Measurements from ENCODE around the gene ZSWIM5.
"Not testable (repeated sequence)": the region's sequence is repeated elsewhere in the genome, so short reads cannot be mapped to it uniquely, and the experiment has no call there.

The ZSWIM5 gene

GRCh38 chr1:44999232-44999631, 207.2 kb downstream of the ZSWIM5 start:
- DNase-seq = no peak

GRCh38 chr1:44995467-44996238, 210.8 kb downstream of the ZSWIM5 start:
- DNase-seq = no peak

DNA sequence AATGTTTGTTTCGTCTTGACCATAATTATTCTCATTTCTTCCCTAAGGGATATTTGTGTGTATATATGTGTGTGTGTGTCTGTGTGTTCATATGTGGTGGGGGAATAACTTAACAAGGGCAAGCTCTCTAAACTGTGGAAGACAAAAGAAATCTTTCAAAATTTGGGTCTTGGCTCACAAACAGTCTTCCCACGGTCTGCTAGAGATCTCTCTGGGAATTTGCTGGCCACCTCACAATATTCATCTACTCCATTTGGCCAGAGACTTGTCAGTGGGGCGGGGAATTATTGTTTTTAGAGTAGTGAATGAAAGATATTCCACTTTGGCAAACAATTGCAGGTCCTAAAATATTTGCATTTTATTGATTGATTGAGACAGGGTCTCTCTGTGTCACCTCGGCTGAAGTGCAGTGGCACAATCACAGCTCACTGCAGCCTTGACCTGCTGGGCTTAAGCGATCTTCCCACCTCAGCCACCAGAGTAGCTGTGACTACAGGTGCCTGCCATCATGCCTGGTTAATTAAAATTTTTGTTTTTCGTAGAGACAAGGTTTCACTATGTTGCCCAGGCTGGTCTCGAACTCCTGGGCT, 212.0 kb downstream of the ZSWIM5 start:
- no peak for DNase-seq

DNA sequence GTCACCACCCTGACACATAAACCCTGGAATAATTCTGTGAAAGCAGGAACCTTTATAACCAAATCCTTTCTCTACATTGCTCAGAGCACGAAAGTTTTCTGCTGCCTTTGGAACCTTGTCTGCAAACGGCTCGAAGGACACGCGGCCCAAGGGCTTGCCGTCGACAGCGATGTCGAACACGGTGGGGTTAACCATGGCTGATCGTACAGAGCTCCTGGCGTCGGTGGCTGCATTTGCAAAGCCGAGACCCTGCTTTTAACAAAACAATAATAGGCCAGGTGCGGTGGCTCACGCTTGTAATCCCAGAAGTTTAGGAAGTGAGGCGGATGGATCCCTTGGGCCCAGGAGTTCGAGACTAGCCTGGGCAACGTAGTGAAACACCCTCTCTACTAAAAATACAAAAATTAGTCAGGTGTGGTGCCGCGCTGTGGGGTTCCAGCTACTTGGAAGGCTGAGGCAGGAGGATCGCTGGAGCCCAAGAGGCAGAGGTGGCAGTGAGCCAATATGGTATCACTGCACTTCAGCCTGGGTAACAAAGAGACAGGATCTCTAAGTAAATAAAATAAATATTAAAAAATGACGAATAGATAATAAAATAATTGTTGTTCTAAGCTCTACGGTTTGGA, 217.8 kb downstream of the ZSWIM5 start:
- no peak for DNase-seq

- DNase-seq = no peak
Measured at GRCh38 chr1:44985747-44986359, 220.6 kb downstream of the ZSWIM5 start.

- DNase-seq = not testable (repeated sequence)
Measured at GRCh38 chr1:44977372-44977771, 229.0 kb downstream of the ZSWIM5 start.

GRCh38 chr1:44976252-44976651, 230.2 kb downstream of the ZSWIM5 start:
- no peak for DNase-seq

GRCh38 chr1:44973645-44974044, 232.8 kb downstream of the ZSWIM5 start:
- DNase-seq = no peak

- DNase-seq = no peak
Measured at GRCh38 chr1:44970317-44970716, 236.1 kb downstream of the ZSWIM5 start.

Data from NCI-H446 treated with DMSO at 0.1 percent for 48 hours (cell line).